NB4 (cell line): ENCODE data around the gene COX6B2.

ENCODE experiments used
- CTCF ChIP-seq: IDR thresholded peaks from one replicate; pipeline ENCODE4 v1.5.1; 2012; ENCODE audit warnings: low read depth, low read length
- POLR2A ChIP-seq: IDR thresholded peaks from 2 replicates; pipeline ENCODE4 v1.6.1; 2011; ENCODE audit warnings: mild to moderate bottlenecking; ENCODE audit not compliant: insufficient read length; ENCODE audit errors: extremely low read depth

- no peak for TF ChIP-seq CTCF
- no peak for TF ChIP-seq POLR2A
Measured at GRCh38 chr19:55387736-55388497, 33.4 kb upstream of the COX6B2 start.
